HG03354 (cell line): Measurements from ENCODE around the gene KHDRBS1.
"Not testable (repeated sequence)": the region's sequence is repeated elsewhere in the genome, so short reads cannot be mapped to it uniquely, and the experiment has no call there.

ENCODE experiments used
- ATAC-seq: cut with Tn5 transposase; IDR thresholded peaks from one replicate; pipeline ENCODE4 v1.9.1; 2021; ENCODE audit warnings: mild to moderate bottlenecking; ENCODE audit not compliant: unreplicated experiment, poor library complexity, severe bottlenecking

KHDRBS1 gene

GRCh38 chr1:32013386-32014198 lies at the start of gene KHDRBS1:
TSS of gene KHDRBS1 (plus strand) at chr1:32013868. CDS start at chr1:32013996, 128 bp downstream.
- peak; percentile 84 for ATAC-seq

GRCh38 chr1:31970873-31971272 lies 42.8 kb upstream of the KHDRBS1 start:
- no peak for ATAC-seq

DNA sequence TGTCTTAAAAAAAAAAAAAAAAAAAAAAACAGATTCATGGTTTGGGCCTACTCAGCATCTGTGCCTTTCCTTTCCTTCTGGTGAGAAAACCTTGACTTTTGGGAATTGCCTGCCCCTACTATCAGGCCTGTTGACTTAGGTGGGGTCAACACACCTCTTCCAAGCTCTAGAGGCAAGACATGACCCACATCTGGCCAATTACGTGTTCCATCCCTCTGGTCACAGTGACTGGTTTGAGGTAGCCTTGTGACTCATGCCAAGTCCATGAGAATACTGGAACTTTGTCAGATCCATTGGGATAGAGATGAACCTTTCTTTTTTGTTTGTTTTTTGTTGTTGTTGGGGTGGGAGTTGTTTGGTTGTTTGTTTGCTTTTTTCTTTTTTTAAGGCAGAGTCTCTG lies 37.3 kb upstream of the KHDRBS1 start:
- no peak for ATAC-seq

- no peak for ATAC-seq
Observed at GRCh38 chr1:31977385-31978131, 36.1 kb upstream of the KHDRBS1 start.

- ATAC-seq = no peak
Observed at GRCh38 chr1:31978843-31979400, 34.7 kb upstream of the KHDRBS1 start.

DNA sequence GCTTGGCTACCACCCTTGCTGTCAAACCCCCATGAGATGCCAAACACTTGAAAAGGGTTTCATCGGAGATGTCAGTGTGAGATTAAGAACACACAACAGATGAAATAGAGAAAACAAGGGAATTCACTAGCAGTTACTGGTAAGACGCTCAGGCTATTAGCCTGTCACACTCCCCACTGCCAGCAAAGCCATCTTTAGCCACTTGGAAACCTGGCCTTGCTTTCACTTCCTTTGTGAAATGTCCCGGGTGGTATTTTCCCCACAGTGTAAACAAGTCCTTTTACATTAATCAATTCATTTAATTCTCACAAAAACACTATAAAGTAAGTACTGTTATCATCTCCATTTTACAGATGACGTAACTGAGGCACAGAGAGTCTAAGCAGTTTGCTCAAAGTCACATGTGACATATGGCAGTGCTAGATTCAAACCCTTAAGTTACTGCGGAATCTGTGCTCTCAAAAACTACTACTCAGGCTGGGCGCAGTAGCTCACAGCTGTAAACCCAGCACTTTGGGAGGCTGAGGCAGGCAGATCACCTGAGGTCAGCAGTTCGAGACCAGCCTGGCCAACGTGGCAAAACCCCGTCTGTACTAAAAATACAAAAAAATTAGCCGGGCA lies 32.7 kb upstream of the KHDRBS1 start:
- no peak for ATAC-seq

GRCh38 chr1:31981456-31981839 lies 32.2 kb upstream of the KHDRBS1 start:
- no peak for ATAC-seq

DNA sequence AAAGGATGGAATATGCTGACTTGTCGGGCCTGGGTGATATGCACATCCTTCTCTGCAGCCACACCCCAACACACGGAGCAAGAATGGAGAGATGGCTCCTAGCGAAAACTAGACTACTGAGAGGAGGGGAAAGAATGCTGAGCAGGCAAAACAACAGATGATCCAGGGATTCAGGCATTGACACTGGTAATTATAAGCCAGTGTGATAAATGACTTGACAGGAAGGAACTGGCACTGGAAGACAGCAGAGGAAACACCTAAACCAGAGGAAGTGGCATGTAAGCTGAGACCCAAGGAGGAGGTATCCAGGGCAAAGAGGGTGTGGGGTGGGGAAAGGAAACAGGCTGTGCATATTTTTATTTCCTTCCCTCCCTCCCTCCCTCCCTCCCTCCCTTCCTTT lies 31.7 kb upstream of the KHDRBS1 start:
- ATAC-seq = no peak

DNA sequence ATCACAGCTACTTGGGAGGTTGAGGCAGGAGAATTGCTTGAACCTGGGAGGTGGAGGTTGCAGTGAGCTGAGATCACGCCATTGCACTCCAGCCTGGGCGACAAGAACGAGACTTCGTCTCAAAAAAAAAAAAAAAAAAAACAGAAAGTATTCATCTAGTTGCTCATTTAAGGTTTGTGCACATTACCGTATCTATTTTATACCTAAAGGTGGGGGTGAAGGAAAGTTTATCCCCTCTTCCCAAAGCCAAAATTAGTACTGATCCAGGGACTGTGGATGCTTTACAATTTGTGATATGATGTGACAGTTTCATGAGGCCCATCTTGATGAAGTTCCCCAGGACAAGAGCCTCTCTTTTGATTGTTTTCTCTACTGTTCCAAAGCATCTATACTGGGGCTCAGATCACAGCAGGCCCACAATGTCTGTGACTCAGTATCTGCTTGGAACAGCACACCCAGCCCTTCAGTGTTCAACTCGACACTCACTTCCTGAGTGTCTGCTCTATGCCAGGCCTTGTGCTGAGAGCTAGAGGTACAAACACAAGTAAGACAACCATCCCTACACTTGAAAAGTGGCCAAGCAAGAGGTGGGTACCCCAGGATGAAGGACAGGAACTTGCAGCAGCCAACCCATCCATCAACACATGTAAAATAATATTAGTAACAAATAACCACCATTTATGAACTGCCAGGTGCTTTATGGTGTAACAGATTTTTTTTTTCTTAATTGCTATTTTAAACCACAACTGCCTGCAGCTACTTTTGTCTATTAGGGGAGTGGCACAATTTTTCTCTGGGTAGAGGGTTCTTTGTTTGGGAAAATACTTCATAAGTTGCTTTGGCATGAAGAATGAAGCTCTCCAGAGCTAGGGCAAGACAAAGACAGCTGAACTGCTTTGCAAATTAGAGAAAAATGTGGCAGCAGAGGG lies 29.0 kb upstream of the KHDRBS1 start:
- ATAC-seq = no peak

DNA sequence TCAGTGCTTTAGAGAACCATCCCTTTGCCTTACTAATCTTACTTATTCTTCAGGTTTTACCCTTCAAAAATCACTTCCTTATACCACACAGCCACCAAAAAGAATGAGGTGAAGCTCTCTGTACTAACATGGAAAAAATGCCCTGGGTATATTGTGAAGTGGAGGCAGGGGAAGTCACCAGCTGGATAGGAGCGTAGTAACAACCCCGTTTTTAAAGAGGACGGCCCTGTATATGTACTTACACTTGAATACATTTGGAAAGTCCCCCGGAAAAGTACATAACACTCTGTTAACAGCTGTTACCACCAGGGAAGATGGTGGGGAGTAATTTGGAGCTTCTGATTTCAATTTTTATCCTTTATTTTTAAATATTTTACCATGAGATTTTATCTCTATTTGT lies 28.2 kb upstream of the KHDRBS1 start:
- ATAC-seq = no peak

DNA sequence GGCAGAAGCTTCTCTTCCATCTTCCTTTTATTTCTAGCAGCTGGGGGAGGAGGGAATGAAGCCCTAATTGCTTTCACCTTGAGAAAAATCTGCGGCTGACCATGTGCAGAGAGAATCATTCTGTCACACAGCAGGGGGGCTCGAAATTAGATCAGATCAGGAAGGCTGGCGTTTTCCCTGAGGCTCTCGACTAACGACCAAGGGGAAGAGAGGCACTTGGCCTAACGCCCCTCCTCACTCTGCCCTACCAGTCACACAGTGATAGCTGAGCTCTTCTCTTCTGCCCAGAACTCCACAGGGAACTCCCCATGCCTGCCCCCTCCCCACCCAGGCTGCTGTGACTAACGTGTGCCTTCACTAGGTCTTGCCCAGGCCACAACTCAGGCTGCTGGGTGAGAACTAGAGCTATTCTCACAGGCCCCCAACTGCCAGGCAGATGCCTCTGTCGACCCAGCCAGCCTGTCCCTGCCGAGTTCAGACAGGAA lies 26.5 kb upstream of the KHDRBS1 start:
- ATAC-seq = no peak

GRCh38 chr1:31989964-31990363 lies 23.7 kb upstream of the KHDRBS1 start:
- ATAC-seq = no peak

DNA sequence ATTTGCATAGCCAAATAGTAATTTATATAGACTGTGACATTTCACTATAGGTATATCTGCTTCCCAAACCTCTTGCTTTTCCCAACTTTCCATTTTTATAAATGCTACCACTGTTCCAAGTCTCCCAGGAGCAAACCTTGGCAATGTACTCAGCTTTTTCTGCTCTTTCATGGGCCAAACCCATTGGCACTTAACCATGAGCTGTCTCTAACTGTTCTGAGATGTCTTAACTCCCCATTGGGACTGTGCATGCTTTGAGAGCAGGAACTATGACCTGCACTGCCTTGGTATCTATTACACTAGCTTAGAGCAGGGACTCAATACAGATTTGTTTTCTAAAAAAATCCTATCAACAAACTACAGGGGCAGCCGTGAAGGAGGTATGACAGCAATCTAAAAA lies 22.5 kb upstream of the KHDRBS1 start:
- ATAC-seq = no peak

- no peak for ATAC-seq
Observed at GRCh38 chr1:31995263-31995662, 18.4 kb upstream of the KHDRBS1 start.

DNA sequence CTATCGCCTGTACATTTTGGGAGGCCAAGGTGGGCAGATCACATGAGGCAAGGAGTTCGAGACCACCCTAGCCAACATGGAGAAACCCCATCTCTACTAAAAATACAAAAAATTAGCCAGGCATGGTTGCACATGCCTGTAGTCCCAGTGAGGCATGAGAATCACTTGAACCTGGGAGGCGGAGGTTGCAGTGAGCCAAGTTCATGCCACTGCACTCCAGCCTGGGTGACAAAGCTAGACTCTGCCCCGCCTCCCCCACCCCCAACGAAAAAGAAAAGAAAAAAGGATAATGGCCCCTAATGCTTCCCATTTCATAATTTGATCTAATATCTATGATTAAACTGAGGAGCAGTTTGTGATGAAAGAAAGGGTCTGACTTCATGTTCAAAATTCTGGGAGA lies 17.5 kb upstream of the KHDRBS1 start:
- ATAC-seq = not testable (repeated sequence)

DNA sequence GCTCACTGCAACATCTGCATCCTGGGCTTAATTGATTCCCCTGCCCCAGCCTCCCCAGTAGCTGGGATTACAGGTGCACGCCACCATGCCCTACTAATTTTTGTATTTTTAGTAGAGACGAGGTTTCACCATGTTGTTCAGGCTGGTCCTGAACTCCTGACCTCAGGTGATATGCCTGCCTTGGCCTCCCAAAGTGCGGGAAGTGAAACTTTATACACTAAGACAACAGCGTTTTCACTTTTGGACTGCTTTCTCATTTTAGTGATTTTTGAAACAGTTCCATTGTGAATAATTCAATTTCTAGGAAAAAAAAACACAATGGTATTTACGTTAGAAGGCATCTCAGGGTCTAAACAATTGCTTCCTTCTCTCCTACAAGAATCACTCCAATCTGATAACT lies 11.8 kb upstream of the KHDRBS1 start:
- no peak for ATAC-seq

DNA sequence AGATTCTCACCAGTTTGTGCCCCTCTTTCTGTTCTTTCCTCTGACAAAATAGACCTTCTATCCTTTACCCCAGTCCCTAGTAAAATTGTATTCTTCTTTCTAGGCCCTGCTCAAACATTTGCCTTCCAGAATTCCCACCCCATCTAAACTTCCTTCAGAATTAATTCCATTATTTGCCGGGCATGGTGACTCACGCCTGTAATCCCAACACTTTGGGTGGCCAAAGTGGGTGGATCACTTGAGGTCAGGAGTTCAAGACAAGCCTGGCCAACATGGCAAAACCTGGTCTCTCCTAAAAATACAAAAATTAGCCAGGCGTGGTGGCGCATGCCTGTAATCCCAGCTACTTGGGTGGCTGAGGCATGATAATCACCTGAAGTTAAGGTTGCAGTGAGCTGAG lies 11.4 kb upstream of the KHDRBS1 start:
- ATAC-seq = not testable (repeated sequence)

GRCh38 chr1:32005522-32005921 lies 8.1 kb upstream of the KHDRBS1 start:
- ATAC-seq = no peak

DNA sequence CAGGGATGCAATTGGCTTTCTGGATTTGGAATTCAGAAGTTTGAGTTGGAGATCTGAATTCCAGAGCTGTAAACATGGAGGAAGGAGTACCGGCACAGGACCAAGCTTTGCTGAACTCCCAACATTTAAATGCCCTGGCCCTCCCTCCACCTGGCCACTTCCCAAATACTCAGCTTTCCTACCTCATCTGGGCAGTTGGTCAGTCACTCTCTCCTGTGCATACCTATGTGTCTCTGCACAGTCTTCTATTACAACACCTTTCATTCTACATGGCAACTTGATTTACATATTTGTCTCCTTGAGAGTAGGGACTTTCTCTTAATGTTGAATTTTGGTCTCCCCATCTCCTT lies 6.1 kb upstream of the KHDRBS1 start:
- ATAC-seq = no peak
